Anterior cingulate cortex (tissue), 58 donors: Measurements from ENCODE around the gene GIMAP2.

Source experiments
- DNase-seq, 58 donors: peaks; one replicate each; lab custom pipeline; 2025; lab: John Stamatoyannopoulos, UW

The GIMAP2 gene

DNA sequence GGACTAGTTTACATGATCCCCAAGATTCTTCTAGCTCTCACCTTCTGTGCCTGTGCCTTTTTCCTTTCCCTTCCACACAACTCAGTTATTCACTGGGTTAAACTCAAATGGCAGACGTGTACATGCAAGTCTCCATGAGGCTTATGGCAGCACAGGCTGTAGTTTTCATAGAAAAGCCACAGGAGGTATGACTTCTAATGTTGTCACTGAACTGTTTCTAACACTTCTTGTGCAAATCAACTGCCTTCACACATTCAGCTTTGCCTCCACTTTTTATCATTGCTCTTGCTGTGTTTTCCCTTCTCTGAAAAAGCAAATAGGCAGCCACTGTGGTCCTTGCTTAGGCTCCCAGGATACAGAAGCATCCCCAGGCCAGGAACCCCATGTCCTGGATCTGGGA, 46.4 kb downstream of the GIMAP2 start:
- no peak for DNase-seq

DNA sequence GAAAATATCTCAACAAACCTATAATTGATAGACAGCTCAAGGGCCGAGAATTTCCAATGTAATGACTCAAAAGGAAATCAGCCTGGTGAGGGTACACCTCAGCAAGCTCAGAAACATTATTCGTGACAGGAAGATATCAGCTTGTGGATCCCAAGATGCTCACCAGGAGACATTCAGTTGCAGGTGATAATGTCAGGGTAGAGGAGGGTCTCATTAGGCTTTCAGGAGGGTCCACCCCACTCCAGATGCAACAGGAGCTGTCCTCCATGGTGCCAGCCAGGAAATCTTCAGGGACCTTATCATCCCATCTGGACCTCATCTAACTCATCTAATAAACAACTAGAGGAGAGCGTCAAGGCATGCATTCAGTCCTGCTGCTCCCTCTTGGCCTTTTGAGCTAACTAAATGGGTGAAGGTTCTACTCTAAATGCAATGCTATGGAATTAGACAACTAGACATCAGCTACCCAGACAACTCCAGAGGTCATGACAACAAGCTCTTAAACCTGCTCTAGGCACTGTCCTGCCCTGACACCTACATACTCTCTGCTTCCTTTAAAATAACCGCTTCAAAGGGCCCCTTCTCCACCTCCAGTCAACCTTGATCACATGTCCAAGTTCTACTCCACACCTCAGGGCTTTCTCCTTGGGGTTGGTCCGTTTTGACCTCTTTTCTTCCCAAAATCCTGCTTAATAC, 47.4 kb downstream of the GIMAP2 start:
- no peak for DNase-seq

DNA sequence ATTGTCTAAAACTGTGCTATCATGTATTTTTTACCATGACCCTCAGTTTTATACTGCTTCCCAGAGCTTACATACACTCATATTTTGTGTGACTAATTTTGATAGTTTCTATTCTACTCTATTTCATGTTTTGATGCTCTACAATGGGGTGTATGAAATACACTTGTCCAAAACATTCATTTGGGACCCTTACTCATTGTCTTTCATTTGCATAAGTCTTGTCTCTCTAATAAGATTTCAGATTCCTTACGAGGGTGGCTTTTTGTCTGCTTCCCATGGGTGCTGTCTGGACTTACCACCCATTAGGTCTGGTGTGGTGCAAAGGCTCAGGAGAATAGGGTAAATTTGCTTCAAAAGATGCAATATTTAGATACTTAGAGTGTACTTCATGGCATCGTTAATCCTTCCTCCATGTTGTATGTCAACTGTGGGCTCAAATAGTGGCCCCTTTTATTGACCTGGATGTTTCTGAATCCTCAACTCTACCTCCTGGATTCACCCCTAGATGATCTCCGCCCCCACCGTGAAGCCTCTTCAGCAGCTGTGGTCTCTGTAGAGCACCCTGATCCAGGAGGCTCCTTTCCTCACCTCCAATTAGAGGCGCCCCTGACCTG, 48.1 kb downstream of the GIMAP2 start:
- DNase-seq = no peak

DNA sequence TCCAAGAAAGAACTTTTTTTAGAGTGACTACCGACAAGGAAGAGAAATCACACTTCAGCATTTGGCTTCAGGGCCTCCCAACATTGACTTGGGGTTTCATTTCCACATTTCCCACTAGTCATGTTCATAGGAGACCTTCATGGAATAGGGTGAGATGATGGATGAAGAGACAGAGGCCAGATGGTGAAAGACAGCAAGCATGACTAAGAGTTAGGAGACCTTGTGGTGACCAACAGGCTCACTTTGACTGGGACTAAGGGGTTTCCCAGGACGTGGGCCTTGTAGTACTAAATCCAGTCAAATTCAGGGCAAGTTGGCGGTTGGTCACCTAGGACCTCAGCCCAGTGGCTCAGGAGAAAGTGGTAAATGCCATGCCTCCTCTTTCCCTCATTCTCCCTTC, 48.7 kb downstream of the GIMAP2 start:
- DNase-seq = no peak

DNA sequence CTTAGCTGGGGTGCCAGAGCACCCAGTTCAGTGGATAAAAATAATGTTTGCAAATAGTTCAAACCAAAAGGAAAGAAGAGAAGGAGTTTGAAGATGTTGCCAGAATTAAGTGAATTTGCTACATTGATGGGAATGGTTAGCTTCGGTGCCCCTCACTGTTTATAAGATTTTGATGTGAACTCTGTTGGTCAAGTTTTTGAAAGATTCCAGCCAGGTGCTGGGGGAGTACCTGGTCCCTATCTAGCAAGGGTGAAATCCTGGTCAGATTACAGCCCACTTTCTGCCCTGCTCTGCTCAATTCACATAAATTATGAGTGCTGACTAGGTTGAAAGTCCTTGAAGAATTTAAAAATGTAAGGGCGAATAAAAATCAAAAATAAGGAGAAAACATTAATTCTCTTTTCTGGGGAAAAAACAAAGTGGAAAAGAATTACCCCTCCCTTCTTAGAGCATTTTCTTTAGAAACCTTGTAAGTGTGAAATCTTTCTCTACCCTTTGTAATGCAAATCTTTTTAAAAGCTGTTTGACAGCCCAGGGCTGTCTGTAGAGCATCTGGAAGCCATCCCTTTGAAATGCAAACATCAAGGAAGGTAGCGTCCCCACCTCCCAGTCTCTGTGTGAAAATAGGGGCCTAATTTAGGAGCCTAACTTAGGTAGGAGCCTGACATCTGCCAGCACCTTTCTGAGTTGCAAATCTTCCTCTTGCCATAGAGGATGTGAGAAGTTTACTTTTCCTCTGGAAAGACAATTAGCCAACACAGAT, 50.3 kb downstream of the GIMAP2 start:
- no peak for DNase-seq

DNA sequence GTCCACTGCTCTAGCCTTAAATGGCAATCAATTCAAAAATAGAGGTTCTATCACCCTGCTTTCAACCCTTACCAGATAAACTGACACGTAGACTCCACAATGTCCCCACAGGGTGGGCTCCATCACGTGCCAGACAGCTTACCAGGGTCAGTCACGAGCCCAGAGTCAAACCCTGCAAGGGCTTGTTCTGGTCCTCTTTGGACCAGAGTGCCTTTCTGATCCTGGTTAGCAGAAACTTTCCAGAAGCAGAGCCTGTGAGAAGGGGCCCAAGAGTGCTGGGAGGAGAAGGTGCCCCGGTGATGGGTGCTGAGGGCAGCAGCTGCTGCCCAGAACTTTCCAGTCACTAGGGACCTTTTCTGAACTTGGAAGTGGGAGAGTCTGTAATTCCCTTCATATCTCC, 51.4 kb downstream of the GIMAP2 start:
- DNase-seq = no peak

DNA sequence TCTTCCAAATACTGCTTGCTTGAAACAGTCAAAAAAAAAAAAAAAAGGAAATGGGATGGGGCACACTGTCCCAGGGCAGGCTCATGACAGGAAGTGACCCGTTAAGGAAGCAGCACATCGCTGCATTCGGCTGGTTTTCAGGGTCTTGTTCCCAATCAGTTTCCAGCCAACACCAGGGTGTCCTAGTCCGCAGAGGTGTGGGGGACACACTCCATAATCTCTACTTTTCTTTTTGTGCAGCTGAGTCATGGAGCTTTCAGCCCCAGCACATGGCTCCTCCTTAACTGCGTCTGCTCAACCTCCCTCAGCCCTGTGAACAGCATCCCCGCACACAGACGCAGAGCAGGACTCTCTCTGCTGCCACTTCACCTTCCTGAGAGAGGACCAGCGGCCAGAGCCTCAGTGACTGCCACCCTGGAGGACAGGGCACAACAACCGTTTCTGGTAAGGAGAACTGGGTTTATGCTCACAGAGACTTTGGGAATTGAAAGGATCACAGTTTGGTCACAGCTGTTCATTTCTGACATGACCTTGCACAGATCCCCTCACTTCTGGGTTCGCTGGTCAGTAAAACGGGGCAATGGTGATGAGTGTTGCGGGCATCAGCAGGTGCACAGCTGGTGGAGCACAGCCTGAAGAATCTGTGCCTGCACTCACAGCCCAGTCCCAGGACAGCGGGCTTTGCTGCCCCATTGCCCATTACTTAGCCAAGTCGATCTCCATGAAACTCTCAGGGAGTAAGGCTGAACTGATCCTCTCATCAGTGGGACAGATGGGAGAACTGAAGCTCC, 52.0 kb downstream of the GIMAP2 start, which contains the start of gene GIMAP5:
Gene GIMAP5, plus strand, starts transcription at position 154 of the 791 bp plus-strand sequence. CDS start 3,467 bp downstream, outside the sequence.
- no peak for DNase-seq

DNA sequence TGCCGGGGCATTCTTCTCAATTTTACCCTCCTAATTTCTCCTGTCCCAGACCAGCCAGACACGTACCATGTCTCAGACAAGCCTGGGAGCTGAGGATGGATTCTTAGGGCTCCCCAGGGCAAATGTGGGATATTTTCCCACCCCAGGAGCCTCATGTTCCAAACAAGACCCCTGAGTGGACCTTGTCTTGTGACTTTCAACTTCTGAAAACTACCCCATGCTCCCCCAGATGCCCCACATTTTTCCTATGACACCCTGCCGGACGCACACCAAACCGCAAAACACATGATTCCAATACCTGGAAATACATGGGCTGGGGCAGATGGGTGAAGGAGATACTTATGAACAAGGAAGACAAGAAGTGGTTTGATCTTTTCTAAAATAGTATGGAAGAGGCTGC, 52.6 kb downstream of the GIMAP2 start:
- DNase-seq = no peak

DNA sequence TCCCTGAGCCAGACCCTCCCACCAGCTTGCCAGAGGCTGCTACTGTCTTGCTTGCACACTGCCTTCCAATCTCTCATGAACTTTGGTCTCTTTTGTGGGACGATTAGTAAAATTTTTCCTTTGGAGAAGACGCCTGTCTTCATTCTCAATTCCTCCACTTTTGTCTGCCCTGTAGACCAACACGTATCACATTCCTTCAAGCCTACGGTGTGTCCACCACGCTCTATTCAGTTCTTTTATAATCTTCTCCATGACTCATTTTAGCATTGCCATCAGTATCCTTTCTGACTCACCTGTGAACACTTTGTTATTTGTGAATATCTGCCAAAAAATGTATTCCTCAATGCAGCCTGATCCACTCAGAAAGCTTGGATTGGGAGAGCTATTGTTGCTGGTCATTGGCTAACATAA, 53.1 kb downstream of the GIMAP2 start:
- no peak for DNase-seq

DNA sequence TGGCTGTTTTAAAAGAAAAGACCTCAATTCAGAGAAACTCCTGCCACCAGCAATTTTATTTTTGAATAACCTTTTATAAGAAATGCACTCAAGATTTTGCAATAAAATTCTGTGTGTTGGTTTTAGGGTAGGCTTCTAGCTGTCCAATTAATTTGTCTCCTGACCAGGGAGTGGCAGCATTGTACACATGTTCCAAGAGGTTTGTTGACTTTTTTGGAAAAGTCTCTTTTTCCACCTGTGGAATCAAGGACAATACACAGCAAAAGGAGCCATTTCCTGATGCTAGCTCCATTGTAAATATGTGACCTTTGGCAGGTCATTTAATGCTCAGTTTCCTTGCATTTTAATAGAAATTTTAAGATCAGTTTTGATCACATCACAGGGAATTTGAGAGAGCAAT, 53.5 kb downstream of the GIMAP2 start:
- no peak for DNase-seq

DNA sequence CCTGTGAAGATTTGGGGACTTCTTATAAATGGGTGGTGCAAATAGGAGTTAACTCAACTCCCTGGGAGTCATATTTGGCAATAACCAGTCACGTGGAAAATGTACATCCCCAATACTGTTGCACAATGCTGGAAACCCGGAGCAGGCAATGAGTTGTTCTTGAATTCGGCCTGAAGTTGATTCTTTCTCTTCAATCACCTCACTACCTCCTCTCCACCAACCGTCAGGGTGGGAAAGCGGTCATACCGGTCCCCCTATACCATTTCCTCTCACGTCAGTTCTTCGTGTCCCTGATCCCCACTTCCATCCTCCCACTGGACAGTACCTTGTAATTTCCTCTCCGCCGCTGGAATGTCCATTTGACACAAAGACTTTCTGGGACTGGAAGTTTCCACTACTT, 54.5 kb downstream of the GIMAP2 start:
- no peak for DNase-seq

DNA sequence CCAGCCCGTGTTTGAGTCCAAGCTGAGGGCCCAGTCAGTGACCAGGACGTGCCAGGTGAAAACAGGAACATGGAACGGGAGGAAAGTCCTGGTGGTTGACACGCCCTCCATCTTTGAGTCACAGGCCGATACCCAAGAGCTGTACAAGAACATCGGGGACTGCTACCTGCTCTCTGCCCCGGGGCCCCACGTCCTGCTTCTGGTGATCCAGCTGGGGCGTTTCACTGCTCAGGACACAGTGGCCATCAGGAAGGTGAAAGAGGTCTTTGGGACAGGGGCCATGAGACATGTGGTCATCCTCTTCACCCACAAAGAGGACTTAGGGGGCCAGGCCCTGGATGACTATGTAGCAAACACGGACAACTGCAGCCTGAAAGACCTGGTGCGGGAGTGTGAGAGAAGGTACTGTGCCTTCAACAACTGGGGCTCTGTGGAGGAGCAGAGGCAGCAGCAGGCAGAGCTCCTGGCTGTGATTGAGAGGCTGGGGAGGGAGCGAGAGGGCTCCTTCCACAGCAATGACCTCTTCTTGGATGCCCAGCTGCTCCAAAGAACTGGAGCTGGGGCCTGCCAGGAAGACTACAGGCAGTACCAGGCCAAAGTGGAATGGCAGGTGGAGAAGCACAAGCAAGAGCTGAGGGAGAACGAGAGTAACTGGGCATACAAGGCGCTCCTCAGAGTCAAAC, 56.9 kb downstream of the GIMAP2 start:
- DNase-seq = no peak
